RCC 7860 (cell line): ENCODE data around the gene CRKL.
"Not testable (repeated sequence)": the region's sequence is repeated elsewhere in the genome, so short reads cannot be mapped to it uniquely, and the experiment has no call there.

Source experiments
- DNase-seq: peaks from one replicate; pipeline ENCODE4 v3.0.0-alpha.2; 2015; ENCODE audit warnings: low spot score
- FAIRE-seq: peaks from 2 replicates; lab custom pipeline; 2012; peaks lifted over from hg19 to GRCh38; lab: Jason Lieb, UNC

Gene CRKL

DNA sequence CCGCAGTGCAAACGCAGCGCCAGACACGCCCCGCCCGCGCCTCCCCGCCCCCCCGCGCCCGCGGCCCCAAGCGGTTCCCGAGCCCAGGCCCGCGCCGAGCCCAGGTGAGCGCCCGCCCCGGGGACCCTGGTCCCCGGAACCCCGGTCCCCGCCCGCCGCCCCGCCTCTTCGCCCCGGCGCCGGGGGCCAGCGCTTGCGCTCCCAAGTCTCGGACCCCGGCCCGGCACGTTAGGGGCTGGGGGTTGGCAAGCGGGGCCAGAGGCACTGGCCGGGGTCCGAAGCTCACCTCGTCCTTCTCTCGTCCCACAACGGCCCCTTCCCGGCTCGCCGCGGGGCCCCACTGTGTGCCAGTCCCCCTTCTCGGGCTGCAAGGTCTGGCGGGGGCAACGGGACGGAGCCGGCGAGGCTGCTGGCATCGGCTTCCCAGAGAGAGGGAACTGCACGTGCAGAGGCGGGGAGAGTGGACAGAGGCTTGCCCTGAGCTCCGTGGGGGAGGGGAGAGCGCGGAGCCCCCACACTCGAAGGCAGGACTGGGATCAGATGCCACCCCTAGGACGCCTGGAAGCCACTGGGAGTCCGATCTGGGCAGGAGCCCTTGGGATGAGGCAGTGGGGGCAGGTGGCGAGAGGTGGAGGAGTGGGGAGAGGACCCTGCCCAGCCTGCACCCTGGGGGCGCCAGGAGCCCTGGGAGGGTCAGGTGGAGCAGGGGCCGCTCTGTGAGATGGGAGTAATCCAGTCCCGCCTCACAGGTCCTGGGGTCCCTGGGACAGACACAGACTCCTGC, 48.1 kb downstream of the CRKL start:
- DNase-seq (no peak), FAIRE-seq (no peak)

DNA sequence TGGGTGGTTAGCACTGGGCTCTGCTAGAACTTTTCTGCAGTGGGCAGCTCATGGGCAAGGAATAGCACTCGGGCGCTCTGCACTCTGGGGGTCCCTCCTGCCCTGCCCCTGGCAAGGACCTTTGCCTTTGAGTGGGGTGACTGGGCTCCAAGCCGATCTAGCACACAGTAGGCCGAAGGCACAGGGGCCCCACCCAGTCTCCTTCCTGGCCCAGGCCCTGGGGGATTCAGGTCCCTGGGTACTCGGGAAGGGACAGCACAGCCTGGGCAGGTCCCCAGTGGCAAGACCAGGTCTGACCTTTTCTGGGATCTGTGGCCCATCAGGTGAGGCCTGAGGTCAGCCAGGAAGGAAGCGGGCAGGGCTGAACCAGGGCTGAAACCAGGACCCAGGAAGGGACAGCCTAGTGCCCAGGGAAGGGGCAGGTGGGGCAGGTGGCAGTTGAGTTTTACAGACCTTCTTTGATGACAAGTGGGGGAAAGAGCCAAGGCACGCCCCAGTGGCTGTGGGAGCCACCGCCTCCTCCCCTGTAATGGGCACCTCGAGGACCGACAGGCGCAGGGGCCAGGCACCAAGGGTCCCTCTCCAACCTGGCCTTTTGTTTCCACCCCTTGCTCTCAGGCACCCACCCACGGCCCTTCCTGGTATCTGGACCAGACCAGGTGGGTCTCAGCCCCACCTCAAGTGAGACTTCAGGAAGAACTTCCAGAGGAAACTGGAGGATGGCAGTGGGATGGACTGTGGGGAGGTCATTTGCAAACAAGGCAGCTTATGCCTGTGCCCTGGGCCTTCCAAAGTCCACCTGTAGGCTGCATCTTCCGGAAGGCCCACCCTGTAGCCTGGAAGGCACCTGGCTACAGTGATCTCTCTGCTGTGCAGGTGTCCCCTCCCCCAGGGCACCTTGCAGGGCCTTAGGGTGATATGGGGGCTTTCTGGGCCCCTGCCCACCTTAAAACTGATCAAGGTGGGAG, 49.0 kb downstream of the CRKL start:
- FAIRE-seq (no peak), DNase-seq (no peak)

GRCh38 chr22:20966883-20967696, 49.9 kb downstream of the CRKL start, which contains the start of gene AIFM3:
AIFM3 (plus strand) TSS chr22:20967255; CDS start chr22:20967945, 690 bp downstream.
- no peak for FAIRE-seq

GRCh38 chr22:20967697-20968211, 50.5 kb downstream of the CRKL start:
- FAIRE-seq = no peak
- no peak for DNase-seq

More at GRCh38 chr22:20966883-20967696, 49.9 kb downstream of the CRKL start, which contains the start of gene AIFM3:
- DNase-seq = no peak

DNA sequence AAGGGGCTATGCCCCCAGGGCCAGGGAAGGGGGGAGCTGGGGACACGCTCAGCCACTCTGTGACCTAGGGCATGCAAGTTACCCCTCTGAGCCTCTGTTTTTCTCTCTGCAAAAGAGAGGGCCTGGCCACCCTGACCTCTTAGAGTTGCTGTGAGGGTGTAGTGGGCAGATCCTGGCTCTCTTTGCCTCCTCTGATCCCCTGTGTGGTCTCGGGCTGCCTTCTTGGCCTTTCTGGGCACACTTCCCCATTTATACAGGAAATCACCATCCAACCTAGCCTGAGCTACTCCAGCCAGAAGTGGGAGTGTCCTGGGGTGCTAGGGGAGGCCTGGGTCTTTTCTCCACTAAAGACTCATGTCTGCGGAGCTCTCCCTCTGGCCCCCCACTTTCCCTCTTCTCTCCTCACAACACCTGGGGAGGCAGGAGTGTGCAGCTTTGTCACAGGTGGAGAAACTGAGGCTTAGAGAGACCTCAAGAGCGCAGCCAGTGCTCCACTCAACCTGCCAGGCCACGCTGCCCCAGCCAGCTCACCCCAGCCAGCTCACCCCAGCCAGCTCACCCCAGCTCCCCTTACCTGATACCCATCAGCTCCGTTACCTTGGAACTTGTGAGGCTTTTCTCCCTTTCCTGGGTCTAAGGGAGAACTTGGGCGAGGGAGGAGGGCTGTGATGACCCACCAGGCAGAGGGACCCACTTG, 51.2 kb downstream of the CRKL start:
- FAIRE-seq (no peak), DNase-seq (no peak)

GRCh38 chr22:20970939-20971657, 53.9 kb downstream of the CRKL start:
- FAIRE-seq (no peak), DNase-seq (no peak)

DNA sequence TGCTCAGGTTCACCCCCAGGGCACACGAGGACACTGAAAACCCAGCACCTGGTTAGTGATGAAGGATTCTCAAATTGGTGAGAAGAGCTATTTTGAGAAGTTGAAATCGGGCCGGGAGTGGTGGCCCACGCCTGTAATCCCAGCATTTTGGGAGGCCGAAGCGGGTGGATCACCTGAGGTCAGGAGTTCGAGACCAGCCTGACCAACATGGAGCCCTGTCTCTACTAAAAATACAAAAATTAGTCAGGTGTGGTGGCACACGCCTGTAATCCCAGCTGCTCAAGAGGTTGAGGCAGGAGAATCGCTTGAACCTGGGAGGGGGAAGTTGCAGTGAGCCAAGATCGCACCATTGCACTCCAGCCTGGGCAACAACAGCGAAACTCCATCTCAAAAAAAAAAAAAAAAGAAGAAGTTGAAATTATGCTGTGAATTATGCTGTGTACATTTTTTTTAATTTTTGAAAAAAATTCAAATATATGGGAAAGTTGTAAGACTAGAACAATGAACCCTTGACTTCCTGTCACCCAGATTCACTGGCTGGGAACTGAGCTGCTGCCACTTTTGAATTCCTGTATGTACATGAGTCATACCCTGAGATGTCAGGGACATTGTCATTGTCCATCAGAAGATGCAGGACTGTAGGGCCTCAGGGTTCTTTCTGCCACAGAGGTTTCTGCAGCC, 54.9 kb downstream of the CRKL start:
- DNase-seq = peak; percentile 23
- FAIRE-seq = not testable (repeated sequence)

DNA sequence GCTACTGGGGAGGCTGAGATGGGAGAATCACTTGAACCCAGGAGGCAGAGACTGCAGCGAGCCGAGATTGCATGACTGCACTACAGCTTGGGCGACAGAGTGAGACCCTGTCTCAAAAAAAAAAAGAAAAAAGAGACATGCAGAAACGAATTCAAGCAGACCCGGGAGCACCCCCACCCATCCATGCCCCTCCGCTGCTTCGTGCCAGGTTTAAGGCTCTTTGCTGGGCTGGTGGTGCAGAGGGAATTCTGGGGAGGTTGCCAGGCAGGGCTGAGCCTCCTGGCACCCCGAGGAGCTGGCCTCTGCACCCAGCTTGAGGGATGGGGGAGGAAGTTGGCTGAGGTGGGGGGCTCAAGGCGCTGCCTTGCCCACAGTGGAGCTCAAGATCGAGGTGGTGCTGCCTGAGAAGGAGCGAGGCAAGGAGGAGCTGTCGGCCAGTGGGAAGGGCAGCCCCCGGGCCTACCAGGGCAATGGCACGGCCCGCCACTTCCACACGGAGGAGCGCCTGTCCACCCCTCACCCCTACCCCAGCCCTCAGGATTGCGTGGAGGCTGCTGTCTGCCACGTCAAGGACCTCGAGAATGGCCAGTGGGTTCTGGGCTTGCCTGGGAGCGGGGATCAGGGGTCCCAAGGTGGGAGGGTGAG, 55.8 kb downstream of the CRKL start:
- DNase-seq = no peak
- FAIRE-seq = no peak

GRCh38 chr22:20973634-20974286, 56.6 kb downstream of the CRKL start:
- no peak for FAIRE-seq
- no peak for DNase-seq

GRCh38 chr22:20974336-20974955, 57.2 kb downstream of the CRKL start:
- no peak for FAIRE-seq
- no peak for DNase-seq

DNA sequence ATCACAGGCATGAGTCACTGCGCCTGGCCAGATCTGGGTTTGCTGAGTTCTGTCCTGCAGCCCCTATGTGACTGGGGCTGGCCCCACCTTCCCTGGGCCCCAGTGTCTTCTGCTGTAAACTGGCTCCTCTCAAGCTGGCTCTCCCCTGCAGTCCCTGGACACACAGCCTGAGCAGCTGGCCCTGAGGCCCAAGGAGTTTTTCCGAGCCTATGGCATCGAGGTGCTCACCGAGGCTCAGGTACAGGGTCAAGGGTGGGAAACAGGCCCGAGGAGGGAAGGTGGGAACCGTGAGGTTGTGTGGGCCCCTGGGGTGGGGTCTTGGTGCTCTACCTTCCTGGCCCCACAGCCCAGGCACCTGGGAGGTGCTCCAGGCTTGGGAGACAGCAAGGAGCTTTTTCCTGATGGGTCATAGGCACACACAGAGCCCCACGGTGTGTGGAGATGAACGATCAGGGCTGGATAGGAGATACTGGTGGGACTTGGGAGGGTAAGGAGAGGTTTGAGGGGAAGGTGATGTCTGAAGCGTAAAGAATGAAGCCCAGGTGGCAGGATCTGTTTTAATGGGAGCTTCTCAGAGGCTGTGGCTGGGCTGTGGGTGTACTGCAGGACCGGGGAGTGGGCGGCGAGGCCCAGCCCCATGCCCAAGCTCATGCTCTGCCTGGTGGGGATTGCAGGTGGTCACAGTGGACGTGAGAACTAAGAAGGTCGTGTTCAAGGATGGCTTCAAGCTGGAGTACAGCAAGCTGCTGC, 58.5 kb downstream of the CRKL start:
- DNase-seq (no peak), FAIRE-seq (no peak)

DNA sequence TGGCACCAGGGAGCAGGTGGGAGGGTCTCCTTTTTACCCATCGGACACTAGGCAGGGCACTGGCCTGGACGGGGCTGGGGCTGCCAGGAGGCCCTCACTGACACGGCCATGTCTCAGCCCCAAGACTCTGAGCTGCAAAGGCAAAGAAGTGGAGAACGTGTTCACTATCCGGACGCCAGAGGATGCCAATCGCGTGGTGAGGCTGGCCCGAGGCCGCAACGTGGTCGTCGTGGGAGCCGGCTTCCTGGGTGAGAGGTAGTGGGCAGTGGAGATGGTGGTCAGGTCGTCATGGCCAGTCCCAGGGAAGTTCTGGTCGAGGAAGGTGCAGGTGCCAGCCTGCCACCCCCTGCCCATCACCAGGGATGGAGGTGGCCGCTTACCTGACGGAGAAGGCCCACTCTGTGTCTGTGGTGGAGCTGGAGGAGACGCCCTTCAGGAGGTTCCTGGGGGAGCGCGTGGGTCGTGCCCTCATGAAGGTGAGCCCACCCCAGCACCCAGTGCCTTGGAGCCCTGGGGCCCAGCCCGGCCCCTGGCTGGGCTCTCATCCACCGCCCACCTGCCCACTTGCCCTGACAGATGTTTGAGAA, 59.2 kb downstream of the CRKL start:
- FAIRE-seq (no peak), DNase-seq (no peak)

DNA sequence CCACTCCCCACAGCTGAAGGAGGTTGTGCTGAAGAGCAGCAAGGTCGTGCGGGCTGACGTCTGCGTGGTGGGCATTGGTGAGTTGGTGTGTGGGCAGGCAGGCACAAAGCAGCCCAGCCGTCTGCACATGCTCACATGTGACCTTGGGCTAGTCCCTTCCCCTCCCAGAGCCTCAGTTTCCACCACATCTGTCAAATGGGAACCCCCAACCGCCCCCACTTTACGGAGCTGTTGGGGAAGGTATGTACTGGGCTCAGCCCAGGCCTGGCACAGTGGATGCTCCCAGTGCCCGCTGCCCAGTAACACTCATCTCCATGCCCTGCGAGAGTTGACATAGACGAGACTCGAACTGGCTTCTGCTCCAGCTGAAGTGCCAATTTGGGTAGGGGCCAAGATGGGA, 59.8 kb downstream of the CRKL start:
- FAIRE-seq (no peak), DNase-seq (no peak)

GRCh38 chr22:20977516-20978170, 60.4 kb downstream of the CRKL start:
- FAIRE-seq (no peak), DNase-seq (no peak)

DNA sequence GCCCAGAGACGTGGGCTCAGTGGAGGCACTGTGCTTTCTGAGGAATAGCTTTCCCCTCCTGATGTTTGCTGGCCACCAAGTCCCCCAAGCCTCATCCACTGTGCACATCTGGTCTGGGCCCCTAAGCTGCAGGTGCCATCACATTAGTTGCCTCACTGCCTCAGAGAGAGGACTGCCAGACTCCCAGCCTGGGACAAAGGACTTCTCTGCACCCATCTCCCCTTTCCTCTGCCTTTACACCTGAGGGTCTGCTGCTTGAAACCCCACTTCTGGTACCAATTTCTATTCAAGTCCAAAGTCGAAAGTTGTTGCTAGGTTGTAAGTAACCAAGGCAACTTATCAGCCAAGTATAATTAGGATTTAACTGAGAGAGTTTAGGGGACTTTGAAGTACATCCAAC, 61.2 kb downstream of the CRKL start:
- FAIRE-seq (no peak), DNase-seq (no peak)
